GM23338 (cell line): Measurements from ENCODE around the gene VPS50. TPM values are rescaled to one million over a fixed set of nuclear protein-coding genes. Genes with fewer than 3 reads are reported as not detected.

Experiments
- ATAC-seq: fragments of 200-7000 bp; cut with Tn5 transposase; 3 replicates; pipeline ENCODE4 v1.9.1; 2020
- DNase-seq: peaks from one replicate; pipeline ENCODE4 v3.0.0-alpha.2; 2015; ENCODE audit warnings: low spot score
- H2AFZ ChIP-seq: fragments of 200-600 bp; sonication (generic); 2 replicates; pipeline ENCODE4 v1.8.0; 2016; ENCODE audit warnings: antibody characterized with exemption, mild to moderate bottlenecking, moderate library complexity
- H3F3A ChIP-seq: fragments of 200-600 bp; sonication (generic); replicated peaks from 2 replicates; pipeline ENCODE4 v1.8.0; 2017; ENCODE audit warnings: antibody characterized with exemption, mixed run types, low read depth
- H3K27ac ChIP-seq: fragments of 200-600 bp; sonication (generic); 2 replicates; pipeline ENCODE4 v1.6.1; 2016; ENCODE audit warnings: low read depth
- H3K27me3 ChIP-seq: fragments of 200-600 bp; sonication (generic); 2 replicates; pipeline ENCODE4 v1.8.0; 2016; ENCODE audit warnings: mild to moderate bottlenecking, mixed run types, moderate library complexity; ENCODE audit not compliant: insufficient read depth
- H3K36me3 ChIP-seq: fragments of 200-600 bp; sonication (generic); 2 replicates; pipeline ENCODE4 v1.8.0; 2016; ENCODE audit warnings: mild to moderate bottlenecking; ENCODE audit not compliant: insufficient read depth
- H3K4me1 ChIP-seq: fragments of 200-600 bp; sonication (generic); 2 replicates; pipeline ENCODE4 v1.8.0; 2016; ENCODE audit warnings: mild to moderate bottlenecking, moderate library complexity; ENCODE audit not compliant: insufficient read depth
- H3K4me2 ChIP-seq: fragments of 200-600 bp; sonication (generic); 2 replicates; pipeline ENCODE4 v1.7.1; 2017; ENCODE audit warnings: mixed run types
- H3K4me3 ChIP-seq: fragments of 200-600 bp; sonication (generic); 2 replicates; pipeline ENCODE4 v1.6.1; 2016; ENCODE audit warnings: mixed run types
- H3K79me2 ChIP-seq: fragments of 200-600 bp; sonication (generic); replicated peaks from 2 replicates; pipeline ENCODE4 v1.8.0; 2017; ENCODE audit warnings: mild to moderate bottlenecking; ENCODE audit not compliant: insufficient read depth
- H3K9me2 ChIP-seq: fragments of 200-600 bp; sonication (generic); 2 replicates; pipeline ENCODE4 v1.8.0; 2017; ENCODE audit not compliant: insufficient read depth
- H4K20me1 ChIP-seq: fragments of 200-600 bp; sonication (generic); replicated peaks from 2 replicates; pipeline ENCODE4 v1.8.0; 2017; ENCODE audit warnings: mild to moderate bottlenecking; ENCODE audit not compliant: insufficient read depth
- H3K27ac Mint-ChIP-seq: 2 replicates; pipeline ENCODE4 v1.8.0; 2020; ENCODE audit warnings: inconsistent platforms, mild to moderate bottlenecking, moderate library complexity, mixed read lengths
- H3K27me3 Mint-ChIP-seq: 3 replicates; pipeline ENCODE4 v1.8.0; 2022; ENCODE audit warnings: low read depth, mild to moderate bottlenecking, moderate library complexity, mixed read lengths, inconsistent platforms; ENCODE audit not compliant: insufficient read depth, poor library complexity
- H3K36me3 Mint-ChIP-seq: 3 replicates; pipeline ENCODE4 v1.8.0; 2021; ENCODE audit warnings: low read depth, mild to moderate bottlenecking, inconsistent platforms, moderate library complexity, mixed read lengths
- H3K4me1 Mint-ChIP-seq: 3 replicates; pipeline ENCODE4 v1.8.0; 2020; ENCODE audit warnings: mild to moderate bottlenecking, inconsistent platforms, mixed read lengths
- H3K4me3 Mint-ChIP-seq: 3 replicates; pipeline ENCODE4 v1.8.0; 2021; ENCODE audit warnings: moderate library complexity, mild to moderate bottlenecking, inconsistent platforms, mixed read lengths
- H3K9me3 Mint-ChIP-seq: 3 replicates; pipeline ENCODE4 v1.8.0; 2020; ENCODE audit warnings: moderate library complexity, mild to moderate bottlenecking, inconsistent platforms, mixed read lengths
- CREB1 ChIP-seq: fragments of 250-450 bp; sonication (Bioruptor Pico); IDR thresholded peaks from 2 replicates; pipeline ENCODE4 v1.5.0; 2020; ENCODE audit warnings: low read depth, mild to moderate bottlenecking, moderate library complexity
- CTCF ChIP-seq, 2 experiments: fragments of 200-600 bp in 1 of 2; sonication (generic) in 1 of 2; conservative IDR thresholded peaks; 2 replicates each; pipeline versions ENCODE4 v1.5.1 to v1.6.1; 2016 to 2017; ENCODE audit warnings: antibody characterized with exemption in 2 of 2, low read depth in 2 of 2, mild to moderate bottlenecking in 2 of 2, moderate library complexity in 1 of 2
- EZH2 ChIP-seq: fragments of 200-600 bp; sonication (generic); IDR thresholded peaks from one replicate; pipeline ENCODE4 v1.8.0; 2017; ENCODE audit warnings: antibody characterized with exemption, mild to moderate bottlenecking, low read depth; ENCODE audit not compliant: unreplicated experiment
- EZH2phosphoT487 ChIP-seq: fragments of 200-600 bp; sonication (generic); IDR thresholded peaks from one replicate; pipeline ENCODE4 v1.8.1; 2018; ENCODE audit warnings: antibody characterized with exemption; ENCODE audit not compliant: unreplicated experiment
- JUNB ChIP-seq: IDR thresholded peaks from one replicate; pipeline ENCODE4 v1.6.1; 2016; ENCODE audit warnings: antibody characterized with exemption; ENCODE audit not compliant: unreplicated experiment
- NANOG ChIP-seq: IDR thresholded peaks from 2 replicates; pipeline ENCODE4 v1.6.1; 2016; ENCODE audit warnings: antibody characterized with exemption, borderline replicate concordance
- POLR2AphosphoS5 ChIP-seq: IDR thresholded peaks from 2 replicates; pipeline ENCODE4 v1.6.1; 2016; ENCODE audit warnings: antibody characterized with exemption, low read depth
- ZNF114 ChIP-seq: fragments of 250-450 bp; sonication (Bioruptor Pico); IDR thresholded peaks from 2 replicates; pipeline ENCODE4 v1.5.0; 2020; ENCODE audit warnings: mild to moderate bottlenecking, moderate library complexity
- ZNF331 ChIP-seq: fragments of 250-450 bp; sonication (Bioruptor Pico); IDR thresholded peaks from 2 replicates; pipeline ENCODE4 v1.5.0; 2020; ENCODE audit warnings: low read depth, mild to moderate bottlenecking, moderate library complexity
- ZNF462 ChIP-seq: fragments of 250-450 bp; sonication (Bioruptor Pico); IDR thresholded peaks from 2 replicates; pipeline ENCODE4 v1.5.0; 2020; ENCODE audit warnings: mild to moderate bottlenecking, moderate library complexity
- polyA plus RNA-seq: library from polyadenylated mRNA; unstranded; fragments of >200 nt; fragmentation: Nextera tagmentation; extraction: Ambion mirVana; gene quantifications from 2 replicates; pipeline ENCODE4 v1.2.1, GENCODE V29; 2016
- total RNA-seq: library from RNA; depleted of rRNA; stranded (reverse); fragments of >200 nt; shearing (Covaris generic); gene quantifications from 2 replicates; pipeline ENCODE4 v1.2.3, GENCODE V29; 2014
- TF ChIP-seq, protein P1 (sequence below): IDR thresholded peaks from 2 replicates; pipeline ENCODE4 v1.6.1; 2016; ENCODE audit warnings: antibody characterized with exemption

VPS50 gene
- total and polyA plus RNA-seq, 2 experiments from 2014 or later: 4.3 to 12.3 TPM

DNA sequence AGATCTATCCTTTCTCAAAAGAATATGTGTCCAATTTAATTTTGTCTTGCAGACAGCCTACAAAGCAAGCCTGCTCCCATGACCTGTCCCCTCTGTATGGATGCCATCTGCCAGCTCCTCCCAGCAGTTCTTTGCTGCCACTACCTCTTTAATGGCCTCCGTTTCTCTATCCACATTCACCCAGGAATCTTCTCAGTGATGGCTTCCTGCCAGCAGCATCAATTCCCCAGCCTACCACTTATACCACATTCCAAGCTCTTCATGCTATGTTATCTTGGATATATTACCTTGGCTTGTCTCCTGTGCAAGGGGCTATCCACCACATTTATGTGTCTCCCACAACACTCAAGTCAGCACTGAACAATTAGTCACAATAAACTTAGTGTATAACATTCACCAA is 133.2 kb downstream of the VPS50 start (continued):
- TF ChIP-seq, protein P1, sequence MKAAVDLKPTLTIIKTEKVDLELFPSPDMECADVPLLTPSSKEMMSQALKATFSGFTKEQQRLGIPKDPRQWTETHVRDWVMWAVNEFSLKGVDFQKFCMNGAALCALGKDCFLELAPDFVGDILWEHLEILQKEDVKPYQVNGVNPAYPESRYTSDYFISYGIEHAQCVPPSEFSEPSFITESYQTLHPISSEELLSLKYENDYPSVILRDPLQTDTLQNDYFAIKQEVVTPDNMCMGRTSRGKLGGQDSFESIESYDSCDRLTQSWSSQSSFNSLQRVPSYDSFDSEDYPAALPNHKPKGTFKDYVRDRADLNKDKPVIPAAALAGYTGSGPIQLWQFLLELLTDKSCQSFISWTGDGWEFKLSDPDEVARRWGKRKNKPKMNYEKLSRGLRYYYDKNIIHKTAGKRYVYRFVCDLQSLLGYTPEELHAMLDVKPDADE: no peak
- no peak for TF ChIP-seq ZNF114 (CRISPR knock-in tag)
- no peak for TF ChIP-seq POLR2AphosphoS5
- TF ChIP-seq NANOG: no peak
- no peak for TF ChIP-seq JUNB

GRCh38 chr7:93366816-93367215 is 134.7 kb downstream of the VPS50 start:
- peaks cover 4% of the 10 kb centered on the region; the same call in 2 of the 3 replicates for H3K36me3 Mint-ChIP-seq
- H3K9me3 Mint-ChIP-seq: peaks cover 9% of the 10 kb centered on the region; the same call in 2 of the 3 replicates
- no peaks in the 10 kb centered on the region for H3K27me3 Mint-ChIP-seq
- no peaks in the 10 kb centered on the region for H3F3A ChIP-seq
- no peaks in the 10 kb centered on the region for H3K79me2 ChIP-seq
- peaks cover 8% of the 10 kb centered on the region for H3K9me2 ChIP-seq
- H3K27ac Mint-ChIP-seq: no peak overlapping the region
- H3K4me2 ChIP-seq: no peak overlapping the region
- no peaks in the 10 kb centered on the region for H3K4me1 ChIP-seq
- H3K36me3 ChIP-seq: no peaks in the 10 kb centered on the region
- H3K27me3 ChIP-seq: no peaks in the 10 kb centered on the region
- no peak overlapping the region for H3K4me3 ChIP-seq
- H2AFZ ChIP-seq: no peak overlapping the region
- DNase-seq (no peak), ATAC-seq (no peak)
- TF ChIP-seq CREB1 (CRISPR knock-in tag) (no peak), NANOG (no peak), ZNF331 (CRISPR knock-in tag) (no peak), CTCF (conservative IDR thresholded peaks at IDR 0.05; ENCODE audit: low read depth in 2 of 2) (no peak), EZH2 (no peak), EZH2phosphoT487 (no peak), POLR2AphosphoS5 (no peak), ZNF462 (CRISPR knock-in tag) (no peak), ZNF114 (CRISPR knock-in tag) (no peak), JUNB (no peak)
- TF ChIP-seq, protein P1: no peak
- H3K27ac ChIP-seq: no peak overlapping the region
- no peaks in the 10 kb centered on the region for H4K20me1 ChIP-seq
- H3K4me3 Mint-ChIP-seq: no peak overlapping the region
- H3K4me1 Mint-ChIP-seq: no peaks in the 10 kb centered on the region
